Mammary epithelial cell (primary cell): ENCODE data around the gene DSCAM.

Experiments
- EZH2 ChIP-seq: IDR thresholded peaks from 2 replicates; pipeline ENCODE4 v1.6.1; 2012; ENCODE audit warnings: low read length, inconsistent platforms, borderline replicate concordance
- TF ChIP-seq, protein P1 (sequence below), 2 donors: IDR thresholded peaks in 1 of 2; conservative IDR thresholded peaks in 1 of 2; 2 replicates each; pipeline ENCODE4 v1.5.1; 2011 to 2012; ENCODE audit warnings: inconsistent platforms in 2 of 2, low read length in 2 of 2, mild to moderate bottlenecking in 2 of 2, control low read depth in 1 of 2, low read depth in 1 of 2; ENCODE audit not compliant: insufficient read depth in 1 of 2; ENCODE audit errors: extremely low read depth in 1 of 2

DNA sequence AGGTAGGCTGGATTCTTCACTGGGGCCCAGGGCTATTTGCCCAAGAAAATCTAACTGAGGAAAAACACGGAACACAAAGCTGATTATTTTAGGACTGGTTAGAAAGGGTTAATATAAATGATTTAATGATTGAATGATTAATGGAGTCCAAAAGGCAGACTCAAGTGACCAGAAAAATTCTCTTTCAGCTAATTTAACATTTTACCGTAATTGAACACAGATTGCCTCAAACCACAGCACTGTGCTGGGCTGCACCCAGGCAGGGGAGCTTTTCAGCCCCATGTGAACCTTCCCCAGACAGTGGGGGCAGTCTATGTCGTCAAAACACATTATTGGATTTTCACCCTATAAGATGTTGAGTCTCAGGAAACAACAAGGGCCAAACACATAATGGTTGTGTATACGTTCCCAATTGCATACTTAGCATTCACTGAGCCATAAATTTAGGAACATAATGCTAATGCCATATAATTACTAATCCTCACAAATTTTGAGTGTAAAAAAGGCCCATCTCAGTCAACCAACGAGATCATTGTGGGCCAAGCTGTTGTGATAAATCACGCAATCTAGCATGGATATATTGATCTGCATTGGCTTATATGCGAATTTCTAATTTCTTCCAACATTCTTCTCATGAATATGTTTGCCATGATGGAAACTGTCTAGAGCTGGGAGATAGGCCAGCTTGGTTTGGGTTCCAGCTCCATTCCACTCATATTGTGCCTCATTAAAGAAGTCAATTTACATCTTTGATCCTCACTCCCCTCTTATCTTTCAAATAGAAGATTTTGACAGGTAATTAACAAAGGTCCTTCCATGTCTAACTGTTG, 27.7 kb downstream of the DSCAM start:
- TF ChIP-seq, protein P1, sequence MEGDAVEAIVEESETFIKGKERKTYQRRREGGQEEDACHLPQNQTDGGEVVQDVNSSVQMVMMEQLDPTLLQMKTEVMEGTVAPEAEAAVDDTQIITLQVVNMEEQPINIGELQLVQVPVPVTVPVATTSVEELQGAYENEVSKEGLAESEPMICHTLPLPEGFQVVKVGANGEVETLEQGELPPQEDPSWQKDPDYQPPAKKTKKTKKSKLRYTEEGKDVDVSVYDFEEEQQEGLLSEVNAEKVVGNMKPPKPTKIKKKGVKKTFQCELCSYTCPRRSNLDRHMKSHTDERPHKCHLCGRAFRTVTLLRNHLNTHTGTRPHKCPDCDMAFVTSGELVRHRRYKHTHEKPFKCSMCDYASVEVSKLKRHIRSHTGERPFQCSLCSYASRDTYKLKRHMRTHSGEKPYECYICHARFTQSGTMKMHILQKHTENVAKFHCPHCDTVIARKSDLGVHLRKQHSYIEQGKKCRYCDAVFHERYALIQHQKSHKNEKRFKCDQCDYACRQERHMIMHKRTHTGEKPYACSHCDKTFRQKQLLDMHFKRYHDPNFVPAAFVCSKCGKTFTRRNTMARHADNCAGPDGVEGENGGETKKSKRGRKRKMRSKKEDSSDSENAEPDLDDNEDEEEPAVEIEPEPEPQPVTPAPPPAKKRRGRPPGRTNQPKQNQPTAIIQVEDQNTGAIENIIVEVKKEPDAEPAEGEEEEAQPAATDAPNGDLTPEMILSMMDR (conservative IDR thresholded peaks at IDR 0.05 in 1 of 2, IDR thresholded peaks at IDR 0.05 in 1 of 2; ENCODE audit: extremely low read depth in 1 of 2, insufficient read depth in 1 of 2, low read depth in 1 of 2, low read length in 2 of 2) = no peak
- no peak for TF ChIP-seq EZH2
